HG02981 (cell line): ENCODE measurements around the gene TIAM2.
"Not testable (repeated sequence)": the region's sequence is repeated elsewhere in the genome, so short reads cannot be mapped to it uniquely, and the experiment has no call there.

Experiments used
- ATAC-seq: cut with Tn5 transposase; IDR thresholded peaks from one replicate; pipeline ENCODE4 v1.9.1; 2021; ENCODE audit warnings: mild to moderate bottlenecking, moderate library complexity; ENCODE audit not compliant: unreplicated experiment

Gene TIAM2

GRCh38 chr6:155250701-155251381, 255.7 kb downstream of the TIAM2 start:
- ATAC-seq, result no peak

GRCh38 chr6:155252581-155252980, 257.5 kb downstream of the TIAM2 start:
- no peak for ATAC-seq

GRCh38 chr6:155253337-155253736, 258.2 kb downstream of the TIAM2 start:
- no peak for ATAC-seq

GRCh38 chr6:155254139-155254538, 259.0 kb downstream of the TIAM2 start:
- ATAC-seq, result no peak

- ATAC-seq, result no peak
Observed at GRCh38 chr6:155256122-155256795, 261.1 kb downstream of the TIAM2 start.

- no peak for ATAC-seq
Observed at GRCh38 chr6:155257796-155258195, 262.7 kb downstream of the TIAM2 start.

GRCh38 chr6:155259204-155259603, 264.1 kb downstream of the TIAM2 start:
- ATAC-seq, result no peak

- ATAC-seq, result no peak
Observed at GRCh38 chr6:155259897-155260296, 264.8 kb downstream of the TIAM2 start.

GRCh38 chr6:155260686-155261085, 265.6 kb downstream of the TIAM2 start:
- no peak for ATAC-seq

- no peak for ATAC-seq
Observed at GRCh38 chr6:155261111-155261900, 266.2 kb downstream of the TIAM2 start.

GRCh38 chr6:155262655-155263054, 267.5 kb downstream of the TIAM2 start:
- no peak for ATAC-seq

- no peak for ATAC-seq
Observed at GRCh38 chr6:155263373-155264063, 268.4 kb downstream of the TIAM2 start, which contains the start of gene CLDN20. TSS of gene CLDN20 (plus strand) at chr6:155264013. CDS start at chr6:155275720, 11,707 bp downstream.

GRCh38 chr6:155264693-155265320, 269.7 kb downstream of the TIAM2 start:
- ATAC-seq, result no peak

- no peak for ATAC-seq
Observed at GRCh38 chr6:155265843-155266535, 270.9 kb downstream of the TIAM2 start.

GRCh38 chr6:155267411-155267810, 272.3 kb downstream of the TIAM2 start:
- ATAC-seq, result no peak

- ATAC-seq, result not testable (repeated sequence)
Observed at GRCh38 chr6:155268088-155268867, 273.2 kb downstream of the TIAM2 start.

GRCh38 chr6:155269765-155270164, 274.6 kb downstream of the TIAM2 start:
- ATAC-seq, result no peak

GRCh38 chr6:155270561-155271091, 275.5 kb downstream of the TIAM2 start:
- ATAC-seq, result no peak

GRCh38 chr6:155271145-155271544, 276.0 kb downstream of the TIAM2 start:
- no peak for ATAC-seq
